GM23338 (cell line): ENCODE results near the gene OTOGL. TPM values are rescaled to one million over a fixed set of nuclear protein-coding genes. Genes with fewer than 3 reads are reported as not detected.

ENCODE experiments used
- CREB1 ChIP-seq: fragments of 250-450 bp; sonication (Bioruptor Pico); IDR thresholded peaks from 2 replicates; pipeline ENCODE4 v1.5.0; 2020; ENCODE audit warnings: low read depth, mild to moderate bottlenecking, moderate library complexity
- EZH2 ChIP-seq: fragments of 200-600 bp; sonication (generic); IDR thresholded peaks from one replicate; pipeline ENCODE4 v1.8.0; 2017; ENCODE audit warnings: antibody characterized with exemption, mild to moderate bottlenecking, low read depth; ENCODE audit not compliant: unreplicated experiment
- POLR2AphosphoS5 ChIP-seq: IDR thresholded peaks from 2 replicates; pipeline ENCODE4 v1.6.1; 2016; ENCODE audit warnings: antibody characterized with exemption, low read depth
- STAT1 ChIP-seq: IDR thresholded peaks from one replicate; pipeline ENCODE4 v1.6.1; 2016; ENCODE audit warnings: antibody characterized with exemption; ENCODE audit not compliant: unreplicated experiment
- polyA plus RNA-seq: library from polyadenylated mRNA; unstranded; fragments of >200 nt; fragmentation: Nextera tagmentation; extraction: Ambion mirVana; gene quantifications from 2 replicates; pipeline ENCODE4 v1.2.1, GENCODE V29; 2016
- total RNA-seq: library from RNA; depleted of rRNA; stranded (reverse); fragments of >200 nt; shearing (Covaris generic); gene quantifications from 2 replicates; pipeline ENCODE4 v1.2.3, GENCODE V29; 2014
- TF ChIP-seq, protein P1 (sequence below): fragments of 250-450 bp; sonication (Bioruptor Pico); IDR thresholded peaks from 2 replicates; pipeline ENCODE4 v1.5.0; 2020; ENCODE audit warnings: mild to moderate bottlenecking, moderate library complexity
- TF ChIP-seq, protein P2 (sequence below): IDR thresholded peaks from one replicate; pipeline ENCODE4 v1.6.1; 2018; ENCODE audit warnings: antibody characterized with exemption; ENCODE audit not compliant: unreplicated experiment
- TF ChIP-seq, protein P3 (sequence below), 2 experiments: fragments of 200-600 bp in 1 of 2; sonication (generic) in 1 of 2; conservative IDR thresholded peaks; 2 replicates each; pipeline versions ENCODE4 v1.5.1 to v1.6.1; 2016 to 2017; ENCODE audit warnings: antibody characterized with exemption in 2 of 2, low read depth in 2 of 2, mild to moderate bottlenecking in 2 of 2, moderate library complexity in 1 of 2

Gene OTOGL
- total and polyA plus RNA-seq, 2 experiments from 2014 or later: 0.36 to 0.66 TPM

DNA sequence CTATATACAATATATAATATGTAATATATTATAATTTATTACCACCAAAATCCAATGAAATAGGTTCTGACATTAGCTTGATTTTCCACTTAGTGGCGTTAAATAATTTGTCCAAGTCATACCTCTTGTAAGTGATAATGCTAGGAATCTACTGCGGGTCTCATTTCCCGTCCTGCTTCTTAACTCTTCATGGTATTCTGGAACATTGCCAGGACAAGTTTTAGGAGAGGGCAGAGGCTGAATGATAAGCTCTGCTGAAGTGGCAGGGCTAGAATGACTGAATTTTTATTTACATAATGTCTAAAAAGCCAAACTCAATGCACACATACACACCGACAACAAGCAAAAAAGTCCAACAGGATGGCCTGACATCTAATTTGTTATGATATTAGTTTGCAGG lies 274.3 kb downstream of the OTOGL start (continued):
- TF ChIP-seq, protein P1, sequence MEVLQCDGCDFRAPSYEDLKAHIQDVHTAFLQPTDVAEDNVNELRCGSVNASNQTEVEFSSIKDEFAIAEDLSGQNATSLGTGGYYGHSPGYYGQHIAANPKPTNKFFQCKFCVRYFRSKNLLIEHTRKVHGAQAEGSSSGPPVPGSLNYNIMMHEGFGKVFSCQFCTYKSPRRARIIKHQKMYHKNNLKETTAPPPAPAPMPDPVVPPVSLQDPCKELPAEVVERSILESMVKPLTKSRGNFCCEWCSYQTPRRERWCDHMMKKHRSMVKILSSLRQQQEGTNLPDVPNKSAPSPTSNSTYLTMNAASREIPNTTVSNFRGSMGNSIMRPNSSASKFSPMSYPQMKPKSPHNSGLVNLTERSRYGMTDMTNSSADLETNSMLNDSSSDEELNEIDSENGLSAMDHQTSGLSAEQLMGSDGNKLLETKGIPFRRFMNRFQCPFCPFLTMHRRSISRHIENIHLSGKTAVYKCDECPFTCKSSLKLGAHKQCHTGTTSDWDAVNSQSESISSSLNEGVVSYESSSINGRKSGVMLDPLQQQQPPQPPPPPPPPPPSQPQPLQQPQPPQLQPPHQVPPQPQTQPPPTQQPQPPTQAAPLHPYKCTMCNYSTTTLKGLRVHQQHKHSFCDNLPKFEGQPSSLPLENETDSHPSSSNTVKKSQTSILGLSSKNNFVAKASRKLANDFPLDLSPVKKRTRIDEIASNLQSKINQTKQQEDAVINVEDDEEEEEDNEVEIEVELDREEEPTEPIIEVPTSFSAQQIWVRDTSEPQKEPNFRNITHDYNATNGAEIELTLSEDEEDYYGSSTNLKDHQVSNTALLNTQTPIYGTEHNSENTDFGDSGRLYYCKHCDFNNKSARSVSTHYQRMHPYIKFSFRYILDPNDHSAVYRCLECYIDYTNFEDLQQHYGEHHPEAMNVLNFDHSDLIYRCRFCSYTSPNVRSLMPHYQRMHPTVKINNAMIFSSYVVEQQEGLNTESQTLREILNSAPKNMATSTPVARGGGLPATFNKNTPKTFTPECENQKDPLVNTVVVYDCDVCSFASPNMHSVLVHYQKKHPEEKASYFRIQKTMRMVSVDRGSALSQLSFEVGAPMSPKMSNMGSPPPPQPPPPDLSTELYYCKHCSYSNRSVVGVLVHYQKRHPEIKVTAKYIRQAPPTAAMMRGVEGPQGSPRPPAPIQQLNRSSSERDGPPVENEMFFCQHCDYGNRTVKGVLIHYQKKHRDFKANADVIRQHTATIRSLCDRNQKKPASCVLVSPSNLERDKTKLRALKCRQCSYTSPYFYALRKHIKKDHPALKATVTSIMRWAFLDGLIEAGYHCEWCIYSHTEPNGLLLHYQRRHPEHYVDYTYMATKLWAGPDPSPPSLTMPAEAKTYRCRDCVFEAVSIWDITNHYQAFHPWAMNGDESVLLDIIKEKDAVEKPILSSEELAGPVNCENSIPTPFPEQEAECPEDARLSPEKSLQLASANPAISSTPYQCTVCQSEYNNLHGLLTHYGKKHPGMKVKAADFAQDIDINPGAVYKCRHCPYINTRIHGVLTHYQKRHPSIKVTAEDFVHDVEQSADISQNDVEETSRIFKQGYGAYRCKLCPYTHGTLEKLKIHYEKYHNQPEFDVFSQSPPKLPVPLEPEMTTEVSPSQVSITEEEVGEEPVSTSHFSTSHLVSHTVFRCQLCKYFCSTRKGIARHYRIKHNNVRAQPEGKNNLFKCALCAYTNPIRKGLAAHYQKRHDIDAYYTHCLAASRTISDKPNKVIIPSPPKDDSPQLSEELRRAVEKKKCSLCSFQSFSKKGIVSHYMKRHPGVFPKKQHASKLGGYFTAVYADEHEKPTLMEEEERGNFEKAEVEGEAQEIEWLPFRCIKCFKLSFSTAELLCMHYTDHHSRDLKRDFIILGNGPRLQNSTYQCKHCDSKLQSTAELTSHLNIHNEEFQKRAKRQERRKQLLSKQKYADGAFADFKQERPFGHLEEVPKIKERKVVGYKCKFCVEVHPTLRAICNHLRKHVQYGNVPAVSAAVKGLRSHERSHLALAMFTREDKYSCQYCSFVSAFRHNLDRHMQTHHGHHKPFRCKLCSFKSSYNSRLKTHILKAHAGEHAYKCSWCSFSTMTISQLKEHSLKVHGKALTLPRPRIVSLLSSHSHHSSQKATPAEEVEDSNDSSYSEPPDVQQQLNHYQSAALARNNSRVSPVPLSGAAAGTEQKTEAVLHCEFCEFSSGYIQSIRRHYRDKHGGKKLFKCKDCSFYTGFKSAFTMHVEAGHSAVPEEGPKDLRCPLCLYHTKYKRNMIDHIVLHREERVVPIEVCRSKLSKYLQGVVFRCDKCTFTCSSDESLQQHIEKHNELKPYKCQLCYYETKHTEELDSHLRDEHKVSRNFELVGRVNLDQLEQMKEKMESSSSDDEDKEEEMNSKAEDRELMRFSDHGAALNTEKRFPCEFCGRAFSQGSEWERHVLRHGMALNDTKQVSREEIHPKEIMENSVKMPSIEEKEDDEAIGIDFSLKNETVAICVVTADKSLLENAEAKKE (CRISPR knock-in tag): no peak
- TF ChIP-seq EZH2 (no peak), STAT1 (no peak), POLR2AphosphoS5 (no peak), CREB1 (CRISPR knock-in tag) (no peak)
- TF ChIP-seq, protein P2, sequence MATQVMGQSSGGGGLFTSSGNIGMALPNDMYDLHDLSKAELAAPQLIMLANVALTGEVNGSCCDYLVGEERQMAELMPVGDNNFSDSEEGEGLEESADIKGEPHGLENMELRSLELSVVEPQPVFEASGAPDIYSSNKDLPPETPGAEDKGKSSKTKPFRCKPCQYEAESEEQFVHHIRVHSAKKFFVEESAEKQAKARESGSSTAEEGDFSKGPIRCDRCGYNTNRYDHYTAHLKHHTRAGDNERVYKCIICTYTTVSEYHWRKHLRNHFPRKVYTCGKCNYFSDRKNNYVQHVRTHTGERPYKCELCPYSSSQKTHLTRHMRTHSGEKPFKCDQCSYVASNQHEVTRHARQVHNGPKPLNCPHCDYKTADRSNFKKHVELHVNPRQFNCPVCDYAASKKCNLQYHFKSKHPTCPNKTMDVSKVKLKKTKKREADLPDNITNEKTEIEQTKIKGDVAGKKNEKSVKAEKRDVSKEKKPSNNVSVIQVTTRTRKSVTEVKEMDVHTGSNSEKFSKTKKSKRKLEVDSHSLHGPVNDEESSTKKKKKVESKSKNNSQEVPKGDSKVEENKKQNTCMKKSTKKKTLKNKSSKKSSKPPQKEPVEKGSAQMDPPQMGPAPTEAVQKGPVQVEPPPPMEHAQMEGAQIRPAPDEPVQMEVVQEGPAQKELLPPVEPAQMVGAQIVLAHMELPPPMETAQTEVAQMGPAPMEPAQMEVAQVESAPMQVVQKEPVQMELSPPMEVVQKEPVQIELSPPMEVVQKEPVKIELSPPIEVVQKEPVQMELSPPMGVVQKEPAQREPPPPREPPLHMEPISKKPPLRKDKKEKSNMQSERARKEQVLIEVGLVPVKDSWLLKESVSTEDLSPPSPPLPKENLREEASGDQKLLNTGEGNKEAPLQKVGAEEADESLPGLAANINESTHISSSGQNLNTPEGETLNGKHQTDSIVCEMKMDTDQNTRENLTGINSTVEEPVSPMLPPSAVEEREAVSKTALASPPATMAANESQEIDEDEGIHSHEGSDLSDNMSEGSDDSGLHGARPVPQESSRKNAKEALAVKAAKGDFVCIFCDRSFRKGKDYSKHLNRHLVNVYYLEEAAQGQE: no peak
- TF ChIP-seq, protein P3, sequence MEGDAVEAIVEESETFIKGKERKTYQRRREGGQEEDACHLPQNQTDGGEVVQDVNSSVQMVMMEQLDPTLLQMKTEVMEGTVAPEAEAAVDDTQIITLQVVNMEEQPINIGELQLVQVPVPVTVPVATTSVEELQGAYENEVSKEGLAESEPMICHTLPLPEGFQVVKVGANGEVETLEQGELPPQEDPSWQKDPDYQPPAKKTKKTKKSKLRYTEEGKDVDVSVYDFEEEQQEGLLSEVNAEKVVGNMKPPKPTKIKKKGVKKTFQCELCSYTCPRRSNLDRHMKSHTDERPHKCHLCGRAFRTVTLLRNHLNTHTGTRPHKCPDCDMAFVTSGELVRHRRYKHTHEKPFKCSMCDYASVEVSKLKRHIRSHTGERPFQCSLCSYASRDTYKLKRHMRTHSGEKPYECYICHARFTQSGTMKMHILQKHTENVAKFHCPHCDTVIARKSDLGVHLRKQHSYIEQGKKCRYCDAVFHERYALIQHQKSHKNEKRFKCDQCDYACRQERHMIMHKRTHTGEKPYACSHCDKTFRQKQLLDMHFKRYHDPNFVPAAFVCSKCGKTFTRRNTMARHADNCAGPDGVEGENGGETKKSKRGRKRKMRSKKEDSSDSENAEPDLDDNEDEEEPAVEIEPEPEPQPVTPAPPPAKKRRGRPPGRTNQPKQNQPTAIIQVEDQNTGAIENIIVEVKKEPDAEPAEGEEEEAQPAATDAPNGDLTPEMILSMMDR (conservative IDR thresholded peaks at IDR 0.05; ENCODE audit: low read depth in 2 of 2): no peak
